H1 (cell line): ENCODE results near the gene RIMBP2. TPM values are rescaled to one million over a fixed set of nuclear protein-coding genes. Genes with fewer than 3 reads are reported as not detected.
A peak's percentile ranks its signal among the peaks of the same experiment; 100 is the strongest.

Experiments
- CTCF ChIA-PET: fragments of 300-600 bp; sonication (Branson Sonifier 250); formaldehyde crosslinking; loops from one replicate; lab custom pipeline; 2021; ENCODE audit not compliant: partially characterized antibody; lab: Charles Lee
- POLR2A ChIA-PET: fragments of 300-600 bp; sonication (Branson Sonifier 250); formaldehyde crosslinking; loops from one replicate; lab custom pipeline; 2021; ENCODE audit warnings: inconsistent platforms; ENCODE audit not compliant: partially characterized antibody; lab: Charles Lee
- DNase-seq, 2 experiments: peaks; one replicate each; pipeline versions ENCODE4 v3.0.0 to v3.0.0-alpha.2; 2010 to 2022; ENCODE audit warnings: low spot score in 2 of 2, low read depth in 1 of 2, mixed read lengths in 1 of 2
- FAIRE-seq: peaks from 2 replicates; lab custom pipeline; 2011; peaks lifted over from hg19 to GRCh38; lab: Jason Lieb, UNC
- H2AFZ ChIP-seq: 2 replicates; pipeline ENCODE4 v1.8.1; 2012; ENCODE audit warnings: low read length, inconsistent platforms
- H2AK5ac ChIP-seq: 2 replicates; pipeline ENCODE4 v1.6.1; 2013; ENCODE audit warnings: low read depth, low read length
- H2BK120ac ChIP-seq: replicated peaks from 2 replicates; pipeline ENCODE3; 2013; ENCODE audit warnings: low read depth, low read length, inconsistent platforms
- H2BK12ac ChIP-seq: 2 replicates; pipeline ENCODE4 v1.6.1; 2013; ENCODE audit warnings: low read depth, low read length
- H2BK15ac ChIP-seq: 2 replicates; pipeline ENCODE4 v1.6.1; 2013; ENCODE audit warnings: low read length
- H2BK20ac ChIP-seq: 2 replicates; pipeline ENCODE4 v1.6.1; 2013; ENCODE audit warnings: low read length
- H2BK5ac ChIP-seq: 2 replicates; pipeline ENCODE4 v1.6.1; 2013; ENCODE audit warnings: low read depth, low read length
- H3K14ac ChIP-seq: 2 replicates; pipeline ENCODE4 v1.6.1; 2013; ENCODE audit warnings: inconsistent platforms; ENCODE audit not compliant: insufficient read length
- H3K18ac ChIP-seq: 2 replicates; pipeline ENCODE4 v1.6.1; 2013; ENCODE audit warnings: low read length; ENCODE audit errors: extremely low read depth
- H3K23ac ChIP-seq: 2 replicates; pipeline ENCODE4 v1.6.1; 2013; ENCODE audit warnings: inconsistent platforms; ENCODE audit not compliant: insufficient read length
- H3K23me2 ChIP-seq: 2 replicates; pipeline ENCODE4 v1.6.1; 2013; ENCODE audit warnings: low read depth, low read length
- H3K27ac ChIP-seq: 2 replicates; pipeline ENCODE4 v1.6.1; 2011; ENCODE audit warnings: low read depth, low read length, inconsistent platforms
- H3K27me3 ChIP-seq, 4 experiments: replicated peaks in 1 of 4; 1 replicate in 1 of 4; 2 replicates in 3 of 4; pipeline versions ENCODE4 v1.6.1 to v1.8.1; 2011 to 2013; ENCODE audit warnings: low read length in 3 of 4, mild to moderate bottlenecking in 3 of 4, inconsistent platforms in 2 of 4, mixed read lengths in 2 of 4, moderate library complexity in 1 of 4; ENCODE audit not compliant: control insufficient read depth in 3 of 4, insufficient read depth in 3 of 4; ENCODE audit errors: extremely low read depth in 1 of 4
- H3K36me3 ChIP-seq, 4 experiments: 2 replicates each; pipeline versions ENCODE4 v1.6.1 to v1.8.1; 2011 to 2013; ENCODE audit warnings: mild to moderate bottlenecking in 4 of 4, low read length in 3 of 4, moderate library complexity in 2 of 4, control low read depth in 1 of 4, inconsistent platforms in 1 of 4; ENCODE audit not compliant: insufficient read depth in 4 of 4, control insufficient read depth in 2 of 4
- H3K4ac ChIP-seq: replicated peaks from 2 replicates; pipeline ENCODE3; 2013; ENCODE audit warnings: low read length, low read depth, mixed read lengths, inconsistent platforms; ENCODE audit not compliant: insufficient read length
- H3K4me1 ChIP-seq, 4 experiments: replicated peaks in 1 of 4; 1 replicate in 1 of 4; 2 replicates in 3 of 4; pipeline versions ENCODE4 v1.6.1 to v1.8.1; 2011 to 2013; ENCODE audit warnings: low read length in 3 of 4, inconsistent platforms in 2 of 4, mixed read lengths in 1 of 4; ENCODE audit not compliant: insufficient read depth in 4 of 4, control insufficient read depth in 3 of 4
- H3K4me2 ChIP-seq, 2 experiments: 2 replicates each; pipeline versions ENCODE4 v1.6.1 to v1.8.1; 2011 to 2013; ENCODE audit warnings: low read depth in 2 of 2, low read length in 2 of 2, control low read depth in 1 of 2, inconsistent platforms in 1 of 2, mild to moderate bottlenecking in 1 of 2; ENCODE audit not compliant: insufficient read depth in 1 of 2
- H3K4me3 ChIP-seq, 4 experiments: fragments of 200-600, 300-600 bp in 1 of 4; sonication (generic), shearing (Covaris generic), sonication (Bioruptor Twin) in 1 of 4; 2 replicates each; pipeline versions ENCODE4 v1.5.1 to v1.8.1; 2011 to 2016; ENCODE audit warnings: low read length in 4 of 4, low read depth in 3 of 4, control low read depth in 2 of 4, inconsistent platforms in 2 of 4, mild to moderate bottlenecking in 2 of 4, mixed read lengths in 1 of 4, moderate library complexity in 1 of 4; ENCODE audit not compliant: insufficient read depth in 2 of 4; ENCODE audit errors: extremely low read depth in 1 of 4
- H3K56ac ChIP-seq: replicated peaks from 2 replicates; pipeline ENCODE3; 2013; ENCODE audit warnings: low read depth, mild to moderate bottlenecking, mixed read lengths, low read length, inconsistent platforms; ENCODE audit not compliant: insufficient read length
- H3K79me1 ChIP-seq: 2 replicates; pipeline ENCODE4 v1.6.1; 2013; ENCODE audit warnings: low read depth, low read length, control low read depth
- H3K79me2 ChIP-seq, 2 experiments: 2 replicates each; pipeline versions ENCODE4 v1.6.1 to v1.8.1; 2012 to 2013; ENCODE audit warnings: low read length in 2 of 2, mild to moderate bottlenecking in 2 of 2, inconsistent platforms in 1 of 2; ENCODE audit not compliant: insufficient read depth in 2 of 2, control insufficient read depth in 1 of 2
- H3K9ac ChIP-seq, 4 experiments: replicated peaks in 1 of 4; 1 replicate in 1 of 4; 2 replicates in 3 of 4; pipeline versions ENCODE4 v1.6.1 to v1.8.1; 2011 to 2013; ENCODE audit warnings: low read depth in 3 of 4, low read length in 3 of 4, control low read depth in 2 of 4, mild to moderate bottlenecking in 2 of 4, moderate library complexity in 2 of 4, inconsistent platforms in 1 of 4; ENCODE audit errors: extremely low read depth in 1 of 4
- H3K9me3 ChIP-seq, 2 experiments: 2 replicates each; pipeline versions ENCODE4 v1.6.1 to v1.8.1; 2012 to 2013; ENCODE audit warnings: mild to moderate bottlenecking in 2 of 2, moderate library complexity in 2 of 2, control low read depth in 1 of 2, inconsistent platforms in 1 of 2, low read depth in 1 of 2, low read length in 1 of 2, mixed read lengths in 1 of 2; ENCODE audit not compliant: insufficient read depth in 2 of 2
- H4K20me1 ChIP-seq, 2 experiments: replicated peaks in 1 of 2; 2 replicates each; pipeline versions ENCODE3 to v1.8.1; 2011 to 2013; ENCODE audit warnings: inconsistent platforms in 2 of 2, low read length in 2 of 2, mild to moderate bottlenecking in 1 of 2; ENCODE audit not compliant: insufficient read depth in 2 of 2, control insufficient read depth in 1 of 2
- H4K5ac ChIP-seq: 2 replicates; pipeline ENCODE4 v1.6.1; 2013; ENCODE audit warnings: low read length, low read depth, mixed read lengths, inconsistent platforms; ENCODE audit not compliant: insufficient read length
- H4K8ac ChIP-seq: 2 replicates; pipeline ENCODE4 v1.8.0; 2013; ENCODE audit warnings: mild to moderate bottlenecking, moderate library complexity, low read length, inconsistent platforms; ENCODE audit not compliant: insufficient read depth; ENCODE audit errors: extremely low read depth
- H4K91ac ChIP-seq: replicated peaks from 2 replicates; pipeline ENCODE3; 2013; ENCODE audit warnings: low read length, mixed read lengths, inconsistent platforms; ENCODE audit not compliant: insufficient read length
- SIN3A ChIP-seq, 2 experiments: IDR thresholded peaks in 1 of 2; conservative IDR thresholded peaks in 1 of 2; 2 replicates each; pipeline ENCODE4 v1.6.1; 2011 to 2012; ENCODE audit warnings: low read length in 2 of 2, improper control_type of control experiment in 1 of 2, low read depth in 1 of 2, mild to moderate bottlenecking in 1 of 2
- USF2 ChIP-seq: IDR thresholded peaks from 2 replicates; pipeline ENCODE4 v1.6.1; 2011; ENCODE audit warnings: low read length, improper control_type of control experiment
- WGBS, 2 experiments: shearing (Covaris generic) in 1 of 2; methylation state at CpG; one replicate each; pipeline versions ENCODE4 v1.1.6 to v1.1.7; 2013 to 2015; ENCODE audit warnings: low lambda C conversion rate in 2 of 2, mixed read lengths in 2 of 2, inconsistent platforms in 1 of 2, low coverage in 1 of 2, missing lambda C conversion rate in 1 of 2; ENCODE audit not compliant: insufficient replicate concordance in 2 of 2, insufficient coverage in 1 of 2, insufficient read length in 1 of 2; ENCODE audit errors: extremely low coverage in 1 of 2, missing lambda C conversion rate in 1 of 2; 5-methylcytosine and 5-hydroxymethylcytosine counted together
- polyA plus RNA-seq, 7 experiments: library from polyadenylated mRNA; depleted of rRNA in 3 of 7; stranded (reverse) in 5 of 7; unstranded in 2 of 7; fragments of >200 nt in 5 of 7; fragments of 200-250 nt in 2 of 7; gene quantifications; 1 replicate in 5 of 7; 2 replicates in 1 of 7; 4 replicates in 1 of 7; pipeline versions ENCODE4 v1.2.1 to v1.2.3, GENCODE V29; 2011 to 2013; ENCODE audit warnings: missing spikeins in 2 of 7, mixed read lengths in 2 of 7
- total RNA-seq: library from RNA; stranded (reverse); fragmentation: NEBNext Ultra II Directional; extraction: Animal tissue kit (Norgen Biotek cat#: 25700); gene quantifications from 2 replicates; pipeline ENCODE4 v1.2.1, GENCODE V29; 2021

RIMBP2 gene
- total and polyA plus RNA-seq, 2 of the 8 experiments (the other 6 are each of a cell fraction or from before 2014, with no cell fraction given), result 0.18 to 0.65 TPM

DNA sequence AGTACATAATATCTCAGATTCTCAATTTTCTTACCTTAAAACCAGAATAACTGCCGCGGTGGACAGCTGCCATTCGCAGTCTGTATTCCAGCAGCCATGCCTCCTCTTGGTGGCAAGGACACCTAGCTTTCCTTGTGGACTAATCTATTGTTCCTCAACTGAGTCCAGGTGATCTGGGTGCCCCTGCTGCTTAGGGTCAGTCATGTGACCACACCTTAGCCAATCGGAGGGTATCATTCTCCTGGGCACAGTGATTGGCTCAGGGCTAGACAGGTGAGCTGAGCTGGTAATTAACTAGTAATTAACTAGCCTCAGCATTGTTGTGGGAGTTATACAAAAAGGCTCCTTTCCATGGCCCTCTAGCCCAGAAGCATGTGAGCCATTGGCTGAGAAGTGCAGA, 55.0 kb downstream of the RIMBP2 start:
- Histone ChIP-seq H3K36me3 (no peaks in the 10 kb centered on the region), H2BK120ac (no peak overlapping the region), H4K8ac (no peak overlapping the region), H2BK20ac (no peak overlapping the region), H3K79me2 (no peaks in the 10 kb centered on the region), H3K4me1 (no peaks in the 10 kb centered on the region; a peak in 1 of 7 replicates), H4K91ac (no peak overlapping the region), H2AFZ (no peak overlapping the region), H2BK5ac (no peak overlapping the region), H3K4me2 (no peak overlapping the region), H3K79me1 (no peaks in the 10 kb centered on the region), H3K18ac (no peak overlapping the region), H4K20me1 (no peaks in the 10 kb centered on the region), H3K9ac (no peak overlapping the region), H3K23ac (no peak overlapping the region), H3K4me3 (no peak overlapping the region), H3K4ac (no peak overlapping the region), H4K5ac (no peak overlapping the region), H2BK12ac (no peak overlapping the region), H3K23me2 (no peaks in the 10 kb centered on the region), H3K56ac (no peak overlapping the region), H3K27ac (no peak overlapping the region), H3K14ac (no peak overlapping the region), H3K9me3 (peaks cover 0 to 4% of the 10 kb centered on the region in 2 experiments; a peak in 1 of 4 replicates), H2BK15ac (no peak overlapping the region), H2AK5ac (no peak overlapping the region), H3K27me3 (no peaks in the 10 kb centered on the region; a peak in 1 of 7 replicates)
- ChIA-PET POLR2A (no interaction called here), CTCF (interaction anchor here (0.7 to 2.7 kb wide), 8 partner anchors 10 to 87 kb away, joined by 3 to 21 read pairs (median 4); no protein-coding TSS in a partner anchor)
- WGBS, 2 experiments, result 93% methylated on average over 4 of the region's 4 CpGs; no CpG with 5 or more reads in 1 of the 2 experiments
- FAIRE-seq, result no peak
- DNase-seq, result no peak
- TF ChIP-seq USF2 (peak; percentile 7; the same call in 1 of the 2 replicates), SIN3A (conservative IDR thresholded peaks at IDR 0.05 in 1 of 2, IDR thresholded peaks at IDR 0.05 in 1 of 2; ENCODE audit: low read depth in 1 of 2, low read length in 2 of 2) (no peak)
